T47D (cell line): ENCODE measurements around the gene RNF115.
"Not testable (repeated sequence)": the region's sequence is repeated elsewhere in the genome, so short reads cannot be mapped to it uniquely, and the experiment has no call there.

Source experiments
- DNase-seq, 2 experiments: peaks; one replicate each; pipeline versions ENCODE4 v3.0.0 to v3.0.0-alpha.2; 2011 to 2012; ENCODE audit warnings: low read depth in 1 of 2, low spot score in 1 of 2
- JUND ChIP-seq: IDR thresholded peaks from 2 replicates; pipeline ENCODE4 v1.6.1; 2012; ENCODE audit warnings: low read depth
- in situ Hi-C: cut with HindIII; loops from 2 replicates; pipeline ENCODE4 v1.10.0; 2016; ENCODE audit warnings: low sequenced_read_pairs, low pct_unique_long_range_greater_than_20kb

The RNF115 gene

GRCh38 chr1:145782272-145783099 lies 41.4 kb downstream of the RNF115 start:
- no peak for TF ChIP-seq JUND
- in situ Hi-C loops, result no loop called here

DNA sequence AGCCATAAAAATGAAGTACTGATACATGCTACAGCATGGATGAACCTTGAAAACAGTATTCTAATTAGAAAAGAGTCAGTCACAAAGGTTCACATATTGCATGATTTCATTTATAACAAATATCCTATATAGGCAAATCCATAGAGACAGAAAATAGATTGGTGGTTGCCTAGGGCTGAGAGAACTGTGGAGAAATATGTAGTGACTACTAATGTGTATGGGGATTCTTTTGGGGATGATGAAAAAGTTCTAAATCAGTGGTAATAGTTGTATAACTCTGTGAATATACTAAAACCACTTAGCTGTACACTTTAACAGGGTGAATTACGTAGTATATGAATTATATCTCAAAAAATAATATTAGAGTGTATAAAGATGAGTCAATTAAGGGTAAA lies 45.8 kb downstream of the RNF115 start:
- TF ChIP-seq JUND, result no peak
- in situ Hi-C loops, result no loop called here
- no peak for DNase-seq

More at GRCh38 chr1:145782272-145783099, 41.4 kb downstream of the RNF115 start:
- peak in 1 of 2 experiments; percentile 46 for DNase-seq

DNA sequence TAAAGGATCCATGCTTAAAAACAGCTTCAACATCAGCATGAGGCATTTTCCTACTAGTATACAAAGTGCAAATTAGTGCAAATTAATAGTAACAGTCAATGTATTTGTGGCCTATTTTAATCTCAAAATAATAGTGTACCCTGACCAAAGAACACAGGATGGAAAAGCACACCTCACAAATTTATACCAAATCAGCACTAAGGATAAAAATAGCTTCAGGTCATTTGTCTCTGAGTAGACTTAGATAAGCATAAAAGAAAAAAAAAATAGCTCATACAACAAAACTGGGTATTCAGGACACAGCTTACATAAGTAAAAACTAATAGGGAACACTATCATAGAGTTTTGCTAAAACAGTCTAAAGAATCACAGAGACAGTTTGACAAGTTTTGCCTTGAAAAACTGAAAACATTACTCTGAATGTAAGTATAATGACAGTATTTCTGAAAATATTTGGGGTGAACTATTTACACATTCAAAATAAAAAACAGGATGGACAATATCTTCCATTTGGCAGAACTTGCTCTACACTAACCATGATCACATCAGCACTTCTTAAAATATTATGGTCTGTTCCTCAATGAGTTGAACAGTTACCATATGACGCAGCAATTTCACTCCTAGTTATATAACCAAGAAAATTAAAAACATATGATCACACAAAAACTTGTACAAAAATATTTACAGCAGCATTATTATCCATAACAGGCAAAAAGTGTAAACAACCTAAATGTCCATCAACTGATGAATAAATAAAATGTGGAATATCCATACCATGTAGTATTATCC lies 46.3 kb downstream of the RNF115 start:
- no peak for DNase-seq
- in situ Hi-C loops, result no loop called here
- TF ChIP-seq JUND, result no peak

- DNase-seq, result no peak
- in situ Hi-C loops, result no loop called here
- TF ChIP-seq JUND, result no peak
These were observed 50.5 kb downstream of the RNF115 start for GRCh38 chr1:145773423-145773822.

GRCh38 chr1:145771056-145771455 lies 52.8 kb downstream of the RNF115 start:
- in situ Hi-C loops, result no loop called here
- no peak for TF ChIP-seq JUND
- no peak for DNase-seq

DNA sequence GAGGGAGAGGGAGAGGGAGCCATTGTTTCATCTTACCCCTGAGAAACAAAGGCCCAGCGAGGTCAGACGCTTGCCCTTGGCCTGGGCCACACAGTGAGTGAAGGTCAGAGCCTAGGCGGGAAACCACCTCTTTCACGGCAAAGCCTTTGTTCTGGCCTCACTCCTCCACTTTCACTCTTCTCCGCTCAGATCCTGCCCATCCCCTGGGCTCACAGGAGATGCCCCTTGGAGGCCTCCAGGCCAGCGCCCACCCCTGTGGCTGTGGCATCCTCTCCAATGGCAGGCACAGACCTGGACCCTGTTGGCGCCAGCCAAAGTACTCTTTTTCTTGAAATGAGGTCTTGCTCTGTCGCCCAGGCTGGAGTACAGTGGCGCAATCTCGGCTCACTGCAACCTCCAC lies 55.9 kb downstream of the RNF115 start:
- in situ Hi-C loops, DNase-seq: not testable (repeated sequence)

GRCh38 chr1:145766926-145767325 lies 57.0 kb downstream of the RNF115 start:
- in situ Hi-C loops, DNase-seq: not testable (repeated sequence)

GRCh38 chr1:145765585-145766360 lies 58.1 kb downstream of the RNF115 start:
- in situ Hi-C loops, result not testable (repeated sequence)
- peak in 1 of 2 experiments; percentile 17 for DNase-seq

DNA sequence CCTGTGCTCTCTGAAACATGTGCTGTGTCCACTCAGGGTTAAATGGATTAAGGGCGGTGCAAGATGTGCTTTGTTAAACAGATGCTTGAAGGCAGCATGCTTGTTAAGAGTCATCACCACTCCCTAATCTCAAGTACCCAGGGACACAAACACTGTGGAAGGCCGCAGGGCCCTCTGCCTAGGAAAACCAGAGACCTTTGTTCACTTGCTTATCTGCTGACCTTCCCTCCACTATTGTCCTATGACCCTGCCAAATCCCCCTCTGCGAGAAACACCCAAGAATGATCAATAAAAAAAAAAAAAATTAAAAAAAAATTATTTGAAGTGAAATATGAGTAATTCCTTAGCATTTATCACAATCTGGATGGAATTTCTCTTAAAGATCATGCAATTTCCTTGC lies 58.8 kb downstream of the RNF115 start:
- DNase-seq, in situ Hi-C loops: not testable (repeated sequence)

- in situ Hi-C loops, DNase-seq: not testable (repeated sequence)
These were observed 59.5 kb downstream of the RNF115 start for GRCh38 chr1:145764231-145764940.

GRCh38 chr1:145762001-145762400 lies 61.9 kb downstream of the RNF115 start:
- in situ Hi-C loops, DNase-seq: not testable (repeated sequence)

GRCh38 chr1:145761498-145761897 lies 62.4 kb downstream of the RNF115 start:
- DNase-seq, in situ Hi-C loops: not testable (repeated sequence)

- in situ Hi-C loops, DNase-seq: not testable (repeated sequence)
These were observed 63.4 kb downstream of the RNF115 start for GRCh38 chr1:145760395-145760949.
